H9 (cell line): ENCODE measurements around the gene KREMEN1. TPM values are rescaled to one million over a fixed set of nuclear protein-coding genes. Genes with fewer than 3 reads are reported as not detected.
A peak's percentile ranks its signal among the peaks of the same experiment; 100 is the strongest.

ENCODE experiments used
- DNase-seq: peaks from one replicate; pipeline ENCODE4 v3.0.0-alpha.2; 2017
- H2AFZ ChIP-seq: one replicate; pipeline ENCODE4 v1.6.1; 2013; ENCODE audit warnings: mild to moderate bottlenecking, low read length, control low read depth, moderate library complexity
- H2AK5ac ChIP-seq: 2 replicates; pipeline ENCODE4 v1.6.1; 2013; ENCODE audit warnings: low read length, control low read depth, mixed read lengths; ENCODE audit not compliant: insufficient read length
- H2BK120ac ChIP-seq: one replicate; pipeline ENCODE4 v1.6.1; 2013; ENCODE audit warnings: low read depth, mild to moderate bottlenecking, low read length, control low read depth, inconsistent platforms; ENCODE audit not compliant: poor library complexity, severe bottlenecking
- H2BK12ac ChIP-seq: 2 replicates; pipeline ENCODE4 v1.6.1; 2013; ENCODE audit warnings: low read length, control low read depth, mixed read lengths, low read depth; ENCODE audit not compliant: insufficient read length
- H2BK15ac ChIP-seq: 2 replicates; pipeline ENCODE4 v1.6.1; 2013; ENCODE audit warnings: low read depth, low read length, control low read depth
- H2BK20ac ChIP-seq: one replicate; pipeline ENCODE4 v1.6.1; 2013; ENCODE audit warnings: low read depth, mild to moderate bottlenecking, low read length, control low read depth, inconsistent platforms; ENCODE audit not compliant: poor library complexity, severe bottlenecking
- H2BK5ac ChIP-seq: 2 replicates; pipeline ENCODE4 v1.6.1; 2013; ENCODE audit warnings: low read length, control low read depth, mixed read lengths; ENCODE audit not compliant: insufficient read length
- H3K14ac ChIP-seq: 2 replicates; pipeline ENCODE4 v1.6.1; 2013; ENCODE audit warnings: low read length, control low read depth; ENCODE audit not compliant: insufficient read depth
- H3K18ac ChIP-seq: 2 replicates; pipeline ENCODE4 v1.6.1; 2013; ENCODE audit warnings: low read depth, mild to moderate bottlenecking, mixed read lengths, low read length, control low read depth; ENCODE audit not compliant: insufficient read length
- H3K23ac ChIP-seq: 2 replicates; pipeline ENCODE4 v1.6.1; 2013; ENCODE audit warnings: low read length, control low read depth, mixed read lengths, low read depth; ENCODE audit not compliant: insufficient read length
- H3K23me2 ChIP-seq: 2 replicates; pipeline ENCODE4 v1.6.1; 2013; ENCODE audit warnings: low read depth, mild to moderate bottlenecking, mixed read lengths, low read length, control low read depth; ENCODE audit not compliant: insufficient read length, poor library complexity, severe bottlenecking
- H3K27ac ChIP-seq: 2 replicates; pipeline ENCODE4 v1.5.1; 2013; ENCODE audit warnings: low read length, control low read depth, mixed read lengths, low read depth; ENCODE audit not compliant: insufficient read length
- H3K27me3 ChIP-seq: 2 replicates; pipeline ENCODE4 v1.6.1; 2013; ENCODE audit warnings: low read length, control low read depth, inconsistent platforms; ENCODE audit not compliant: insufficient read depth
- H3K4ac ChIP-seq: 2 replicates; pipeline ENCODE4 v1.6.1; 2013; ENCODE audit warnings: low read depth, mild to moderate bottlenecking, control low read depth, inconsistent platforms, low read length, moderate library complexity
- H3K4me1 ChIP-seq: 2 replicates; pipeline ENCODE4 v1.6.1; 2013; ENCODE audit warnings: low read length, control low read depth, inconsistent platforms; ENCODE audit not compliant: insufficient read depth
- H3K4me2 ChIP-seq: 2 replicates; pipeline ENCODE4 v1.6.1; 2013; ENCODE audit warnings: low read length, control low read depth, mixed read lengths; ENCODE audit not compliant: insufficient read length, insufficient read depth
- H3K56ac ChIP-seq: 2 replicates; pipeline ENCODE4 v1.6.1; 2013; ENCODE audit warnings: low read depth, mild to moderate bottlenecking, mixed read lengths, low read length, control low read depth; ENCODE audit not compliant: insufficient read length
- H3K79me1 ChIP-seq: 2 replicates; pipeline ENCODE4 v1.6.1; 2013; ENCODE audit warnings: low read depth, mild to moderate bottlenecking, moderate library complexity, low read length, control low read depth, inconsistent platforms; ENCODE audit not compliant: insufficient read depth, poor library complexity, severe bottlenecking
- H3K79me2 ChIP-seq: 2 replicates; pipeline ENCODE4 v1.6.1; 2013; ENCODE audit warnings: low read length, control low read depth, inconsistent platforms; ENCODE audit not compliant: insufficient read depth
- H3K9ac ChIP-seq: 2 replicates; pipeline ENCODE4 v1.6.1; 2013; ENCODE audit warnings: low read length, control low read depth, mixed read lengths; ENCODE audit not compliant: insufficient read length; ENCODE audit errors: extremely low read depth
- H3K9me3 ChIP-seq: one replicate; pipeline ENCODE4 v1.6.1; 2013; ENCODE audit warnings: low read depth, low read length, inconsistent platforms; ENCODE audit not compliant: control insufficient read depth
- H3T11ph ChIP-seq: one replicate; pipeline ENCODE4 v1.6.1; 2013; ENCODE audit warnings: mild to moderate bottlenecking, low read length, control low read depth, inconsistent platforms
- H4K20me1 ChIP-seq: one replicate; pipeline ENCODE4 v1.6.1; 2013; ENCODE audit not compliant: control insufficient read depth, insufficient read length, insufficient read depth
- H4K5ac ChIP-seq: 2 replicates; pipeline ENCODE4 v1.6.1; 2013; ENCODE audit warnings: low read depth, mild to moderate bottlenecking, mixed read lengths, low read length, control low read depth; ENCODE audit not compliant: insufficient read length
- H4K8ac ChIP-seq: replicated peaks from 2 replicates; pipeline ENCODE4 v1.6.1; 2013; ENCODE audit warnings: low read length, control low read depth, mixed read lengths, low read depth; ENCODE audit not compliant: insufficient read length
- H4K91ac ChIP-seq: 2 replicates; pipeline ENCODE4 v1.6.1; 2013; ENCODE audit warnings: low read depth, mild to moderate bottlenecking, moderate library complexity, mixed read lengths, low read length, control low read depth; ENCODE audit not compliant: insufficient read length
- H3K27ac Mint-ChIP-seq, 3 experiments: 2 replicates in 2 of 3; 3 replicates in 1 of 3; pipeline ENCODE4 v1.8.0; 2020 to 2021; ENCODE audit warnings: mixed read lengths in 3 of 3, mild to moderate bottlenecking in 1 of 3, moderate library complexity in 1 of 3
- H3K27me3 Mint-ChIP-seq: 2 replicates; pipeline ENCODE4 v1.8.0; 2021; ENCODE audit warnings: low read depth, mild to moderate bottlenecking, moderate library complexity, mixed read lengths
- H3K36me3 Mint-ChIP-seq, 3 experiments: 2 replicates in 2 of 3; 3 replicates in 1 of 3; pipeline ENCODE4 v1.8.0; 2020 to 2021; ENCODE audit warnings: low read depth in 3 of 3, mixed read lengths in 3 of 3; ENCODE audit not compliant: insufficient read depth in 1 of 3
- H3K4me1 Mint-ChIP-seq, 2 experiments: 2 replicates each; pipeline ENCODE4 v1.8.0; 2020; ENCODE audit warnings: mixed read lengths in 2 of 2
- H3K4me3 Mint-ChIP-seq, 2 experiments: 2 replicates in 1 of 2; 3 replicates in 1 of 2; pipeline ENCODE4 v1.8.0; 2020 to 2021; ENCODE audit warnings: mild to moderate bottlenecking in 2 of 2, mixed read lengths in 2 of 2, moderate library complexity in 1 of 2
- H3K9me3 Mint-ChIP-seq, 2 experiments: 2 replicates in 1 of 2; 3 replicates in 1 of 2; pipeline ENCODE4 v1.8.0; 2020; ENCODE audit warnings: mild to moderate bottlenecking in 2 of 2, mixed read lengths in 2 of 2, moderate library complexity in 1 of 2
- CTCF ChIP-seq: fragments of 200-600 bp; sonication (generic); conservative IDR thresholded peaks from 3 replicates; pipeline ENCODE4 v1.8.0; 2021; ENCODE audit warnings: antibody characterized with exemption, mild to moderate bottlenecking
- WGBS: extraction: QIAGEN DNeasy Blood & Tissue Kit; methylation state at CpG from one replicate; pipeline ENCODE4 v1.1.7; 2013; ENCODE audit warnings: missing lambda C conversion rate, low lambda C conversion rate, mixed read lengths; ENCODE audit not compliant: insufficient read length; ENCODE audit errors: extremely low coverage; 5-methylcytosine and 5-hydroxymethylcytosine counted together
- total RNA-seq: library from RNA; stranded (reverse); gene quantifications from 2 replicates; pipeline ENCODE4 v1.2.1, GENCODE V29; 2021

The KREMEN1 gene
- total RNA-seq, 1 experiment from 2014 or later: 2.4 TPM

DNA sequence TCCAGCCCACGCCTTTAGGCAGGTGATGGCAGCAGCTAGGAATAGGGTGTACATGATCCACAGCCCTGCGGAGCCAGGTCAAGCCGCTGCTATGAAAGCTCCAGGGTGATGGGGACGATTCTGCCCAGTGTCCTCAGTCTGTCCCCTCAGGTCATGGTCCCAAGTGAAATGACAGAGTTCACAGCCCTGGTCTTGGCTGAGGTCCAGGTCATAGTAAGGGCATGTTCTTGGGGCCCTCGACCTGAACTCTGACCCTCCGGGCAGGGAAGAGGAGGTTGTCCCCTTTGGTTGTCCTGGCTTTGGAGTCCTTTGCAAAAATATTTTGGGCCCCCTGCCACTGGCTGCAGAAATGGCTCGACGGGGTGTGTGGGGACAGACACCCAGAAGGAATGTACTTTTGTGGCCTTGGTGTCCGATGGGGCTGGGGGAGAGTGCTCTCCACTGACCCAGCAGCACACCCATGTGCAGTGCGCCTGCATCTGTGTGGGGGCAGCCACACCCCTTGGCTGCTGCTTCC, 18.5 kb upstream of the KREMEN1 start:
- H3K9ac ChIP-seq: no peak overlapping the region
- H2BK5ac ChIP-seq: no peak overlapping the region
- no peaks in the 10 kb centered on the region for H3K9me3 Mint-ChIP-seq
- H2AFZ ChIP-seq: no peak overlapping the region
- peaks cover 1% of the 10 kb centered on the region; the same call in 1 of the 2 replicates for H3K27me3 Mint-ChIP-seq
- no CpG with 5 or more reads among the region's 10 CpGs for WGBS
- no peak overlapping the region for H4K91ac ChIP-seq
- no peak for DNase-seq
- no peak overlapping the region for H3K4me3 Mint-ChIP-seq
- no peak overlapping the region for H3T11ph ChIP-seq
- no peak overlapping the region for H2AK5ac ChIP-seq
- H4K5ac ChIP-seq: no peak overlapping the region
- H3K56ac ChIP-seq: no peak overlapping the region
- no peak overlapping the region for H3K4me2 ChIP-seq
- H3K23me2 ChIP-seq: no peaks in the 10 kb centered on the region
- no peaks in the 10 kb centered on the region for H4K20me1 ChIP-seq
- H3K27ac Mint-ChIP-seq: peak overlapping the region; percentile 17 to 92 (median 89); a peak in 5 of 7 replicates
- H4K8ac ChIP-seq: no peak overlapping the region
- H3K27ac ChIP-seq: no peak overlapping the region
- H3K23ac ChIP-seq: no peak overlapping the region
- H3K4me1 Mint-ChIP-seq: peaks cover 40 to 43% of the 10 kb centered on the region in 2 experiments
- no peak overlapping the region for H3K4ac ChIP-seq
- no peaks in the 10 kb centered on the region; the same call in 1 of the 2 replicates for H3K4me1 ChIP-seq
- no peak overlapping the region for H3K18ac ChIP-seq
- H3K79me1 ChIP-seq: no peaks in the 10 kb centered on the region
- H3K14ac ChIP-seq: no peak overlapping the region
- H3K79me2 ChIP-seq: no peaks in the 10 kb centered on the region
- H3K27me3 ChIP-seq: no peaks in the 10 kb centered on the region
- H2BK15ac ChIP-seq: no peak overlapping the region
- H3K36me3 Mint-ChIP-seq: peaks cover 8 to 19% (median 16%) of the 10 kb centered on the region in 3 experiments
- no peak for TF ChIP-seq CTCF
- no peak overlapping the region for H2BK120ac ChIP-seq
- H3K9me3 ChIP-seq: no peaks in the 10 kb centered on the region
- H2BK12ac ChIP-seq: no peak overlapping the region
- H2BK20ac ChIP-seq: no peak overlapping the region
